Measurements from ENCODE around the gene TACR2.

- TF ChIP-seq CTCF (conservative IDR thresholded peaks at IDR 0.05; ENCODE audit: low read depth in 2 of 2) = no peak
- no peak for TF ChIP-seq ZNF331 (CRISPR knock-in tag; IDR thresholded peaks at IDR 0.05; ENCODE audit: low read depth)
- no peak for TF ChIP-seq STAT1 (IDR thresholded peaks at IDR 0.05; ENCODE audit: unreplicated experiment)
- TF ChIP-seq REST (IDR thresholded peaks at IDR 0.05; ENCODE audit: unreplicated experiment) = no peak
- no peak for TF ChIP-seq ZNF462 (CRISPR knock-in tag; IDR thresholded peaks at IDR 0.05)
- no peak for TF ChIP-seq EZH2 (IDR thresholded peaks at IDR 0.05; ENCODE audit: low read depth, unreplicated experiment)
- TF ChIP-seq NANOG (IDR thresholded peaks at IDR 0.05; ENCODE audit: borderline replicate concordance) = no peak
Observed at GRCh38 chr10:69443354-69443753, 26.6 kb upstream of the TACR2 start.

Data from GM23338 (cell line).